GM18519 (cell line): Measurements from ENCODE around the gene HIGD1B.

ENCODE experiments used
- ATAC-seq: cut with Tn5 transposase; IDR thresholded peaks from one replicate; pipeline ENCODE4 v1.9.1; 2021; ENCODE audit warnings: mild to moderate bottlenecking, moderate library complexity; ENCODE audit not compliant: unreplicated experiment, low FRiP score

HIGD1B gene

DNA sequence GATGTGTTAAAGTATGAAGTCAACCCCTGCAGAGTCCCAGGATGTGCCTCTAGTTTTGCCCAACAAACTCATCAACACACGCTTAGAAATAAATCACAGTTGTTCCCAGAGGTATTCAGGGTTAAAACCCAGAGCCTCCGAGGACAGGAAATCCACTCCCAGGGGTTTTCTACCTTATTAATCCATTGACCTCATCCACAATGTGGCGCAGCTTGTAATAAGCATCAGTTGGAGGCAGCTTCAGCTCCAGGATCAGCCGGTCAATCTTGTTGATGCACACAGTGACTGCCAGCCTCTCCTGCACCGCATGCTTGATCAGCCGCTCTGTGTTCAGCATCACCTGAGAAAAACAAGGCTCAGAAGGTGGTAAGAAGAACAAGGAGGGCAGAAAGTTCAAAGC is 28.1 kb downstream of the HIGD1B start:
- no peak for ATAC-seq

DNA sequence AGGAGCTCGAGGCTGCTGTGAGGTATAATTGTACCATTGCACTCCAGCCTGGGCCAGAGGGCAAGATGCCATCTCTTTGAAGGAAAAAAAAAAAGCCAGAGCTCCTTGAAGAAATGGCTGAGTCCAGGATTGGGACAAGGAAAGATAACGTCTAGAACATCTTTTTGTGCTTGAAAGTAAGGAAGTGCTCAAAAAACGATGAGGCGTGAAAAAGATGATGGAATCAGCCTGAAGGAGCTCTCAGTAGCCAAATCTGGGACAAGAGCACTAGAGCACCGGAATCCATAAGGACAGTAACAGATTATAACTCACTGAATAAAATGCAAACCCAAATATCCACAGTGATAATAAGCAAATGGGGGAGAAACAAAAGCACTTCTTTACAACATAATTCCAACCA is 29.4 kb downstream of the HIGD1B start:
- no peak for ATAC-seq

DNA sequence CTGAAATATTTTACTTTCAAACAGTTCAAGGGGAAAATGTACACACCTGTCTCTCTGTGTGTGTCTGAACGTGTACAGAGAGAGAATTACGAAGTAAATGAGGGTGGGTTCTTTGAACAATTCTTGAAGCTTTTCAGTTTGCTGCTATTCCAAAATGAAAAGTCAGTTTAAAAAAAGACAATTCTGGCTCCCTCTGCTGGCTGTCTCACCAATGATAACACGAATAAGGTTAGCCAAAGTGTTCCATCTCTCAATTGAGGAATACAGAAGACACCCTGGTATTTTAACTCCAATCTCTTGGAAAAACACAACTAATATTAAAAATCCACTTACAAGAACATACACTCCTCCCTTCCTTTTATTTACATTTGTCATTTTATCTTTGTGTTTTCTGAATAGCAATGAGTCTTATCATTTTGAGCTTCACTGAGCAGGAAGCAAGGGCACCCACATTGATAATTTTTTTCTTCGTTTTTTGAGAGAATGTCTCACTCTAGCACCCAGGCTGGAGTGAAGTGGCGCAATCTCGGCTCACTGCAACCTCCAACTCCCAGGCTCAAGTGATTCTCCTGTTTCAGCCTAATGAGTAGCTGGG is 31.0 kb downstream of the HIGD1B start:
- no peak for ATAC-seq

DNA sequence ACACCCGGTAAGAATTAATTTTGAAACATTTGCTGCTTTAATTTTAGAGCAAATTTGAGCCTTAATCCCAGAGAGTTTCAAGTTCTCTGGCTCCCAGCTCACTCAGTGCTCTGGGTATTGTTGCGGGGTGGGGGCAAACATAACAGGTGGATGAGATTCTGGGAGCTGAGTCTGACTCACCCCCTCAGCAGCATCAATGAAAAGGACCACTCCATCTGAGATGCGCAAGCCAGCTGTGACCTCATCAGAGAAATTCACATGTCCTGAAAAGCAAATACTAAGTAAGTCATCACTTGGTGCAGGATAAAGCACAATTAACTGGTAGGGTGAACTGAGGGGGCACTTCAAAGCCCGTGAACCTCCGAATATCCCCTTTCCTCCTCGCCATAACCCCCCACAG is 31.7 kb downstream of the HIGD1B start:
- no peak for ATAC-seq

DNA sequence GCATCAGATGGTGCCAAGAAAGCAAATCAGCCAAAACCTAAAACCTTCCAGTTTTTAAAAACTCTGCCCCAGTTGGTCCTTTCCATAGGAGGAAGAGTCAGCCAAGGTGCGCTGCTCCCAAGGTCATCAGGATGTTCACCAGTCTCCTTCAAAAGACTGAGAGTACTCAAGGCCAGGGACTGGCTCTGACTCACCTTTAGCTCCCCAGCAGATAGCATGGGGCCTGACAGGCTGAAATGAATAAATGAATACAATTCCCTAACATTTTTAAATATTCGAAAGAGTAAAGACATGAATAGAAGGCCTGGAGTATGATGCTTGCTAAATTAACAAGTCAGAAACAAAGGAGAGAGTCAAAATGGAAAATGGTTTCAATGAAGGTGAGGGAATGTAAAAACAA is 32.4 kb downstream of the HIGD1B start:
- ATAC-seq: no peak

DNA sequence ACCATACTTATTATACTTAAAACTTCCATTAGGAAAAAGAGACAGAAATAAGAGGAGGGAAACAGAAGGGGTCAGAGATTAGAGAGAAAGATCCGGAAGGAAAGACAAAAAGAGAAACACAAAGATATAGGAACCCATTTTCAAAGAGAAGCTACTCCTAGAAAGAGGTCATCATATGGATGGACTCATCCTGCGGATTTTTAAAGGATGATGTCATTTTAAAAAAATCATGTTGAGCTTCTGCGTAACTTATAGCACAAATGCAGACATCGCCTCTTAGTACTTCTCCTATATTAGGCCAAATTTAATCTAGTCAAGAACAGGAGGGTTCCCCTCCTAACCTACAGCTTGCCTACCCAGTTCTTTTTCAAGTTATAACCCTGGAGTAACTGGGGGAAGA is 33.5 kb downstream of the HIGD1B start:
- ATAC-seq: no peak

DNA sequence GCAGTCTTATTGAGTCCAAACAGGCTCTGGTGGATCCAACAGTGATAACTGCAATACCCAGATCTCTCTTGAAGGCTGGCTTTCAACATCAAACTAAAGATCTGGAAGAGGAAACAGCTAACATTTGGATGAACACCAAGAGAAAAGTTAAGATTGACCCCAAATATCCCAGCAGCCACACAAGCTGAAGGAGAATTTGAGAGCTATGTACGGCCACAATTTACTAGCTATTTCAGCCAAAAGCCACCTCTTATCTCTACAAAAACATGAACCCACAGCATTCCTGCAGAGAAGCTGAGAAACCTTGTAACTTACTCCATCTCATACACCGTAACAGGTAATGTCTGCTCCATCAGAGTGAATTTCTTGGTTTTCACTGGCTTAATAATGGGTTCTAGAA is 37.3 kb downstream of the HIGD1B start:
- no peak for ATAC-seq

DNA sequence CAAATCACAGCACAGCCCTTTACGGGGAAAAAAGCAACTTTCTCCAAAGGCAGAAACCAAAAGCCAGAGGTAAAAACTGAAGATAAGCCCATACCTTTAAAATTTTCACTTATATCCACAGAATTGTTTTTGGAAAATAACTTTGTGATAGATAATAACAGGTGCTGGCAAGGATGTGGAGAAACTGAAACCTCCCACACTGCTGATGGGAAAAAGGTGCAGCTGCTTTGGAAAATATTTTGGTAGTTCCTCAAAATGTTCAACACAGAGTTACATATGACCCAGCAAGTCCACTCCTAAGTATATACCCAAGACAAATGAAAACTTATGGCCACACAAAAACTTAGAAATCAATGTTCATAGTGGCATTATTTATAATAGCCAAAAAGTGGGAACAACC is 39.3 kb downstream of the HIGD1B start:
- ATAC-seq: no peak

DNA sequence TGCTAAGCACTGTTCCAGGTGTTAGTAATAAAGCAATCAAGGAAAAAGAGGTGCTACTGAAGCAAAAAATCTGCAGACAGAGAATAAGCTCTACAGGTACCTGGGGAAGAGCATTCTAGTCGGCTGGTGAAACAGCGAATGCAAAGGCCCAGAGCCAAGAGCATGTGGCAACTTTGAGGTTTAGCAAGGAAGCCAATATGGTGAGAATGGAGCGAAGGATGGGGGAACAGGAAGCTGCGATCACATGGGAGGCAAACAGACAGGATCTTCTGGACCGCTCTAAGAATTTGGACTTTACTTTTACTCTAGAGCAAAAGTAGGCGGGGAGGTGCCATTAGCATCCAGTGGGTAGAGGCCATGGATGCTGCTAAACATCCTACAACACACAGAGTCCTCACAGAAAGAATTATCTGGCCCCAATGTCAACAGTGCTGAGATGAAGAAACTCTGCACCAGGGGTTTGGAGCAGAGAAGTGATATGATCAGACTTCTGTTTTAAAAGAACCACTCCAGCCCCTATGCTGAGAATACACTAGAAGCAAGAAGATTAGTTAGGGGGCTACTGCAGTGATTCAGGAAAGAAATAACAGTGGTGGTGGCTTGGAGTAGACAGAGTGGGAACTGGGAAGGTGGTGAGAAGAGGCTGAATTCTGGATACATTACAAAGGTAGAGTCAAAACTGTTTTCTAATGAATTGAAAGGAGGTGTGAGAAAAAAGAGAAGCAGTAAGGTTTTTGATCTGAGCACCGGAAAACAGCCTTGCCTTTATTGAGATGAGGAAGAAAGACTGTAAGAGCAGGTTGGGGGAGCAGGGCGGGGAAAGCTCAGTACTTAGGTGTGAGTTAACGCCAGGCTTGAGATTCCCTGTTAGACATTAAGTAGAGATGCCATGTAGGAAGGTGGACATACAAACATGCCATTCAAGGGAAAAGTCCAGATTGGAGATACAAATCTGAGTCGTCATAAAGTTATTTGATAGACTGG is 40.6 kb downstream of the HIGD1B start:
- ATAC-seq: no peak

DNA sequence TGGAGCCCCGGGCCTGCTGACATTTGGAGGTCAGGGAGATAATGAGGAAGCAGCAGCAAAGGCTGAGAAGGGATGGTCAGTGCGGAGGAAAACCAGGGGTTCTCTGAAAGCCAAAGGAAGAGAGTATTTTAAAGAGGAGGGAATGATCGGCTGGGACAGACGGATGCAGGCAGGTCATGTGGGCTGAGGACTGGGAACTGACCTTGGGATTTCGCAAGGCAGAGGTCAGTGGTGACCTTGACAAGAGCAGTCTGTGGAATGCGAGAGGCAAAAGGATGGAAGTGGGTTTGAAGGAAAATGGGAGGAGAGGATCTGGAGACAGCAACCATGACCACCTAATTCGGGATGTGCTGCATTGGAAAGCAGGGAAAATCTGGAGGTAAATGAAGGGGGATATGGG is 41.3 kb downstream of the HIGD1B start:
- ATAC-seq: no peak

DNA sequence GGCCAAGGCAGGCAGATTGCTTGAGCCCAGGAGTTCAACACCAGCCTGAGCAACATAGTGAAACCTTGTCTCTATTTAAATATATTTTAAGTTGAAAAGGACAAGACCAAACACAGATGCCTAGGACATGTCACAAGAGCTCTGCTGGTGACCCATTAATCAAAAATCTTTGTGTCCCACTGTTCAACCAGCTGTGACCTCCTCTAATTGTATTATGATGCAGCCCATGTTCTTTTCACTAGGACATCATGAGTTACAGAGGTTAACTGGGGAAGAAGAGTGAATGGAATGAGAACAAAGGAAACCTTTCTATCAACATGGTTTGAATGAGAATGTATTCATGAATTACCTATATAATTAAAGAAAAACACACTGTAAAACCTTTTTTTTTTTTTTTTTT is 44.6 kb downstream of the HIGD1B start:
- no peak for ATAC-seq

DNA sequence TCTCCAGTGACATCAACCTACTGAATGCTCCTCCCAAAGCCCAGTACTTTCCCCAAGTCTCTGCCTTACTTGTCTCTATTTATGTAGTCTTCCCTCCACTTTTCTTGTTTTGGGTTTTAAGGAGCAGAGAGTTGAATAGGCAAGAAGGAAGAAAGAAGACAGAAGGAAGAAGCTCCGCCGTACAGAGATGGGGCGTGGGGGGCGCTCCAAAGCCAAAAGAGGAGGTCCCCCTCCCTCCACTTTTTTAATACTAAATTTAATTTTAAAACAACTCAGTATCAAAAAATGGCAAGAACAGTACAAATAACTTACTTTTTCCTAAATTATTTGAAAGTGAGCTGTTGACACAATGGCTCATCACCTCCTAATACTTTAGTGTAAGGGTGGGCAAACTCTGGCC is 47.0 kb downstream of the HIGD1B start:
- ATAC-seq: no peak

DNA sequence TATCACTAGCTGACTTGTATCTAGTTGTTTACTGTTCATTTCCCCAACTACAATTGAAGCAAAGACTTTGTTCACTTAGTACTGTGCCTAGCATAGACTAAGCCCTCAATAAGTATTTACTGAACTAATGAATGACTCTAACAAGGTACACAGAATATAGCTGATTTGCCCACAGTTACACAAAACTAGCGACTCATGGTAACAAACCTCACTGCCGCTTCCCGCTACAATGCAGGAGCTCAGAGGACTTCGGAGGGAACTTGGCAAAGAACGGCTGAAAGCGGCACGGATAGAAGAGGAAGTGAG is 51.0 kb downstream of the HIGD1B start:
- no peak for ATAC-seq

DNA sequence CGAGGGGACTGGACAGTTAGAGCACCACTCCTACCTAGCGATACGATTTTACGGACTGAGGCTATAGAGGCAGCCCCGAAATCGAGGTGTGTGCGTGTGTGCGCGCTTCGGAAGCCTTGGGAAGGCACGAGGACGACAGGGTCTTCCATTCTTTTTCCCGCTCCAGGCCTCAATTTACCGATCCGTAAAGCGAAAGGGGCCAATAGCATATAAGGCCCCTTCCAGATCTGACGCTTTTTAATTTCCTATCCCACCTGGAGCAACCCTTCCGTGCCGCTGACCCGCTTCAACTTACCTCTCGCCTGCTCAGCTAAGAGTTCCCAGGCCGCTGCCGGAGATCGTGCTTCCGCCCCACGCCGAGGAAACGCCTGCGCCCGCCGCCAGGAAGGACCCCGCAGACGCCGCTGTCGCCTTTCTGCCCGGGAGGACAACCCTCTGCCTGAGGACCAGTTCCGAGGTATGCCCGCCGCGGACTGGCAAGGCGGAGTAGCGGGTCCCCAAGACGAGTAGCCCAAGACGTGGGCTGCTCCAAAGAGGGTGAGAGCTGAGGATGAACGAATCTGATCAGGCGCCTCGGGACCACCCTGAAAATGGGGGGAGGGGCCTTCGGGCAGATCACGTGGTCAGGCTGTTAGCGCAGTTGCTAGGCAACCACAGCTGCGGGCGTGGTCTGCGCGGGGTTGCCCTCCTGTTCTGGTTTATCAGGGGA is 51.5 kb downstream of the HIGD1B start, which contains the start of gene EFTUD2:
Gene EFTUD2 (minus strand): TSS at position 372 of the 709 bp plus-strand sequence. CDS start 4,924 bp downstream, outside the sequence.
- no peak for ATAC-seq
